ENCODE results near the gene GAB2.
"Not testable (repeated sequence)": the region's sequence is repeated elsewhere in the genome, so short reads cannot be mapped to it uniquely, and the experiment has no call there.

Gene GAB2

DNA sequence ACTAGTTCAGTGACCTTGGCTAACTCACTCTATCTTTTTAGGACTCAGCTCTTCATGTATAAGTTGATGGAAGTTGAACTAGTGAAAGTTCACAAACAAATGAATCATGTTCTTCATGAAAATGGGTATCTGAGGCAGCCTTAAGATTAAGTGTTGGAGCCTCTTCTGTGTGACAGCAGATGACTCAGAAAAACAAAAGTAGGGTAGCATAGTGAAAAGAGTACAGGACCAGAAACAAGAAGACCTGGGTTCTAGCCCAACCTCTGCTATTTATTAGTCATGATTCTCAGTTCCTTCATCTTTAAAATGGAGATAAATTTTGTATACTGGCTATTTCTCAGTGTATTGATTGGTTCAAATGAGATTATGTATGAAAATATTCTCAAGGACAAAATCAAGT lies 168.7 kb downstream of the GAB2 start:
- DNase-seq (ENCODE audit: low read depth): no peak

- no peak for DNase-seq (ENCODE audit: low read depth)
Observed at GRCh38 chr11:78248191-78248590, 169.4 kb downstream of the GAB2 start.

DNA sequence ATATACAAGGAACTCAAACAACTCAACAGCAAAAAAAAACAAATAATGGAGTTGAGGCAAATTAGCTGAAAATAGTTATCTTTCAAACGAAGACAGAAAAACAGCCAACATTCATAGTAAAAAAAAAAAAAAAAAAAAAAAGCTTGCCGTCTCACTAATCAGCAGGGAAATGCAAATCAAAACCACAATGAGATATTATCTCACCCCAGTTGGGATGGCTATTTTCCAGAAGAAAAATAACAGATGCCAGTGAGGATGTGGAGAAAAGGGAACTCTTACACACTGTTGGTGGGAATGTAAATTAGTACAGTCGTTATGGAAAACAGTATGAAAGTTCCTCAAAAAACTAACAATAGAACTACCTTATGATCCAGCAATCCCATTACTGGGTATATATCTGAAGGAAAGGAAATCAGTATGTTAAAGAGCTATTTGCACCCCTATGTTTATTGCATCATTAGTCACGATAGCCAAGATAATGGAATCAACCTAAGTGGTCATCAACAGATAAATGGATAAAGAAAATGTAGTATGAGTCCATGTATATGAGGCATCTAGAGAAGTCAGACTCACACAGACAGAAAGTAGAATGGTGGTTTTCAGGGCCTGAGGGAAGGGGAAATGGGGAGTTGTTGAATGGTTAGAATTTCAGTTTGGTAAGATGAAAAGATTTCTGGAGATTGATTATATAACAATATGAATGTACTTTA lies 172.9 kb downstream of the GAB2 start:
- no peak for DNase-seq (ENCODE audit: low read depth)

DNA sequence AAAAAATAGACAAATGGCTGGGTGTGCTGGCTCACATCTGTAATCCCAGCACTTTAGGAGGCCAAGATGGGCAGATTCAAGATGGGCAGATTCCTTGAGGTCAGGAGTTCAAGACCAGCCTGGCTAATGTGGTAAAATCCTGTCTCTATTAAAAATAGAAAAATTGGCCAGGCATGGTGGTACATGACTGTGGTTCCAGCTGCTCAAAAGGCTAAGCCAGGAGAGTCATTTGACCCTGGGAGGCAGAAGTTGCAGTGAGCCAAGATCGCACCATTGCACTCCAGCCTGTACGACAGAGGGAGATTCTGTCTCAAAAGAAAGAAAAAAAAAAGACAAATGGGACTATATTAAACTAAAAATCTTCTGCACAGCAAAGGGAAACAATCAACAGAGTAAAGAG lies 173.5 kb downstream of the GAB2 start:
- DNase-seq (ENCODE audit: low read depth): no peak

DNA sequence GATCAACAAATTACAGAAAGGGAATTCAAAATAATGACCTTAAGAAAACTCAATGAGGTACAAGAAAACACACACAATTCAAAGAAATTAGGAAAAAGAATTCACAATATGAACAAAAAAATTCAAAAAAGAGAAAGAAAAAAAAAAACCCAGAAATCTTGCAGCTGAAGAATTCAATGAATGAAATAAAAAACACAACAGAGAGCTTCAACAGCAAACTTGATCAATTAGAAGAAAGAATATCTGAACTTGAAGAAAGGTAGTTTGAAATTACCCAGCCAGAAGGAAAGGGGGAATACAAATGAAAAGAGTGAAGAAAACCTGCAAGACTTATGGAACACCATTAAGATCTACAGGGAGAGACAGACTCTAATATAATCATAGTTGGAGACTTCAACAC lies 176.1 kb downstream of the GAB2 start:
- DNase-seq (ENCODE audit: low read depth): no peak

GRCh38 chr11:78239781-78240180 lies 177.8 kb downstream of the GAB2 start:
- DNase-seq (ENCODE audit: low read depth): no peak

DNA sequence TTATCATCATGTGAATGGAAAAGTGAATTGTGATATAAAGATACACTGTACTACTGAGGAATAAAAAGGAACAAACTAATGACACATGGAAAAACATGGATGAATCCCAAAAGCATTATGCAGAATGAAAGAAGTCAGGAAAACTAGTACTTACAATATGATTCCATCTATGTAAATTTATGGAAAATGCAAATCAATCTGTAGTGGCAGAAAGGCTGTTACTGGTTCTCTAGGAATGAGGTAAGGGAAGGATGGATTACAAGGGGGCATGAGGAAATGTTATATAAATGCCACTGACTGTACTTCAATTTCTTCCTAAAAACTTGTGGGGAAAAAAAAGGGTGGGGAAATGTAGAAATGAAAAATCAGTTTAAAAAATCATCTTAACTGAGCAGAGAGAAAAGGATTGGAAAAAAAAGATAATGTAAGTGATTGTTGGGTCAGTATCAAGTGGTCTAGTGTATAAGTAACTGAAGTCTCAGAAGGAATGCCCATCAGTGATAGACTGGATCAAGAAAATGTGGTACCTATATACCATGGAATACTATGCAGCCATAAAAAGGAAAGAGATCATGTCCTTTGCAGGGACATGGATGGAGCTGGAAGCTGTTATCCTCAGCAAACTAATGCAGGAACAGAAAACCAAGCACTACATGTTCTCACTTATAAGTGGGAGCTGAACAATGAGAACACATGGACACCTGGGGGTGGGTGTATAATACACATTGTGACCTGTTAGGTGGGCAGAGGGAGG lies 180.2 kb downstream of the GAB2 start:
- DNase-seq (ENCODE audit: low read depth): no peak

DNA sequence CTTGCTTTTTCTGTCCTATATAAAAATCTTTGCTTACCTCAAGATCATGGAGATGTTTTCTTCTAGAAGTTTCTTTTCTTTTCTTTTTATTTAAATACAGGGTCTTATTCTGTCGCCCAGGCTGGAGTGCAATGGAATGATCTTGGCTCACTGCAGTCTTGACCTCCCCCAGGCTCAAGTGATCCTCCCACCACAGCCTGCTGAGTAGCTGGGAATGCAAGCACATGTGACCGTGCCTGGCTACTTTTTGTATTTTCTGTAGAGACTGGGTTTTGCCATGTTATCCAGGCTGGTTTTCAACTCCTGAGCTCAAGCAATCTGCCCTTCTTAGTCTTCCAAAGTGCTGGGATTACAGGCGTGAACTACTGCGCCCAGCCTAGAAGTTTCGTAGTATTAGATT lies 183.6 kb downstream of the GAB2 start:
- no peak for DNase-seq (ENCODE audit: low read depth)

DNA sequence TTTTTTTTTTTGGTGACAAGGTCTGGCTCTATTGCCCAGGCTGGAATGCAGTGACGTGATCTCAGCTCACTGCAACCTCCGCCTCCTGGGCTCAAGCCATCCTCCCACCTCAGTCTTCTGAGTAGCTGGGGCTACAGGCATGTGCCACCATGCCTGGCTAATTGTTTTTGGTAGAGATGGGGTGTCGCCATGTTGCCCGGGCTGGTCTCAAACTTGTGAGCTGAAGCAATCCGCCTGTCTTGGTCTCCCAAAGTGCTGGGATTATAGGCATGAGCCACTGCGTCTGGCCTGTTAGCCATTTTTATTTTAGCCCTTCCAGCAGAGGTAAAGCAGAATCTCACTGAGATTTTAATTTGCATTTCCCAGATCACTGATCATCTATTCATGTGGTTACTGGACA lies 184.6 kb downstream of the GAB2 start:
- DNase-seq (ENCODE audit: low read depth): not testable (repeated sequence)

DNA sequence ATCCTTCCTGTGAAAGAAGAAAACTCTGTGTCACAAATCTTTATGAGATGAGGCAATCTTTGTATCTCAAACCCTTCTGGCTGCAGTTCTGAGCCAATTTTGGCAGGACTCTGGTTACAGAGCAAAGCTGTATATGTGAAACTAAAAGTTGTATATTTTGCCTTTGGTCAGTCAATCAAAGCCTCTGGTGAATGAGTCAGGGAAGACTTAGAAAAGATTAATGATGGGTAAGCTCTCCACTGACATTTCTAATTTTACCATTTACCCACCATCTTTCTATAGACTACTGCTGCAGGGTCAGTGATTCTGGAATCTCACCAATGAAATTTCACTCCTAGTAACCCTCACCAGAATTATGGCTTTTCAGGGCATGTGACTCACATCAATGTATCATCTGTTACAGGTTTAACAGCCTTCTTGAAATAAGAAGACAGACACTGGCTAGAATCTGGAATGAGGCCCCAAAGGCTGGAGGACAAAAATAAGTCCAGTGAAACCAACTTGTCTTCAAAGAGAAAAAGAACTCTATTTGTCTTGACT lies 185.6 kb downstream of the GAB2 start:
- peak; percentile 40 for DNase-seq (ENCODE audit: low read depth)

- no peak for DNase-seq (ENCODE audit: low read depth)
Observed at GRCh38 chr11:78230161-78230877, 187.3 kb downstream of the GAB2 start.

DNA sequence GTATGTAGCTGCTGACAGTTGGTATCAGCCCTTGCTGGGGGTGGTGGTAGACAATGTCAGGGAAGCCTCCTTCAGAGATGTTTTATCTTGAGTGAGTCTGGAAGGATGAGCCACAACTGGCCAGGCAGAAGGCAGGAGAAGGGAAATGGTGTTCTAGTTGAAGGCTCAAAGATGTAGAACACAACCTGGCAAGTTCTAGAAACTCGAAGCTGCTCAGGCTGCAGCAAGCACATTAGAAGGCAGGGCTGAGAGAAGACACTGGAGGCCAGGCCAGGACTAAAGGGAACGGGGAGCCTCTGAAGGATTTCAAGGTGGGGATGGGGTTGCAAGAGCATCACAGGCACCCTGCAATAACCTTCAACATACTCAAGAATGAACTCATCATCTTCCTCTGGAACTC lies 188.5 kb downstream of the GAB2 start:
- no peak for DNase-seq (ENCODE audit: low read depth)

- no peak for DNase-seq (ENCODE audit: low read depth)
Observed at GRCh38 chr11:78228467-78228866, 189.2 kb downstream of the GAB2 start.

DNA sequence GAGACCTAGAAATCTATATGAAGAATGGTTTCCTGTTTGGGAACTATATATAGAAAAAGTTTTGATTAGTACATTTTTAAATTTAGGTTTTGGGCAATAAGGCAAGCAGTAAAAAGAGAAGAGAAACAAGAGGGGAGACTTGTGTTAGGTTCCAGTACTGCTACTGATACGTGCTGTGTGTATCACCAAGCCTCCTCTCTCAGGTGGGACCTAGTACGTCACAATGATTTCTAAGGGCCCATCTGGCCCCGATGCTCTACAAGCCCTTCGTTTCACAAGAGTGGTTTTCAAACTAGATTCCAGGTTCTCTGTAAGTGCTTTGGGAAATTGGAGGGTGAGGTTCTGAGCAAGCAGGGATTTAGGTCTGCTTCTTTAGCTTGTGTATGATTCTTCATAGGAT lies 189.7 kb downstream of the GAB2 start:
- no peak for DNase-seq (ENCODE audit: low read depth)

- DNase-seq (ENCODE audit: low read depth): no peak
Observed at GRCh38 chr11:78226684-78227680, 190.6 kb downstream of the GAB2 start.

DNA sequence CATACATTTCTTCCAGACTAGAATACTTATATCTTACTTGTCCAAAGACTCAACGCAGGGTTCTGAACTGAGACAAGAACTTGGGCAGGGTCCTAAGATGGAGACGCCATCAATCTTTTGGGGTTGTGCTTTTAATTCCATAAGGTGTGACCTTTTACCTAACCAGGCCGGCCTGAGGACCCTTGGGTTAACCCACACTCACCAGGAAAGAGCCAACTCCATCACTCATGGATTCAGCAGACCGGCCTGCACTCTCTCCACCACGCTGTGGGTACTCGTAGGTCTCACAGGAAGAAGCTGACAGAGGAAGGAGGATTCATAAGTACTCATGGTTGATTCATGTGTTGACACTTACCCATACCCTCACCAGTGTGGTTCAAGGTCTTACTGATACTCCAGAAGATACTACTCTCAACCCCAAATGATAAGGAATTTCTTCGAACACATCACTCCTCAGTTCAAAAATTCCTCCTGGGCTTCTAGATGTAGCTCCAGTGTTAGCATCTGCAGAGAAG lies 192.7 kb downstream of the GAB2 start:
- DNase-seq (ENCODE audit: low read depth): no peak

- no peak for DNase-seq (ENCODE audit: low read depth)
Observed at GRCh38 chr11:78224506-78224905, 193.1 kb downstream of the GAB2 start.

DNA sequence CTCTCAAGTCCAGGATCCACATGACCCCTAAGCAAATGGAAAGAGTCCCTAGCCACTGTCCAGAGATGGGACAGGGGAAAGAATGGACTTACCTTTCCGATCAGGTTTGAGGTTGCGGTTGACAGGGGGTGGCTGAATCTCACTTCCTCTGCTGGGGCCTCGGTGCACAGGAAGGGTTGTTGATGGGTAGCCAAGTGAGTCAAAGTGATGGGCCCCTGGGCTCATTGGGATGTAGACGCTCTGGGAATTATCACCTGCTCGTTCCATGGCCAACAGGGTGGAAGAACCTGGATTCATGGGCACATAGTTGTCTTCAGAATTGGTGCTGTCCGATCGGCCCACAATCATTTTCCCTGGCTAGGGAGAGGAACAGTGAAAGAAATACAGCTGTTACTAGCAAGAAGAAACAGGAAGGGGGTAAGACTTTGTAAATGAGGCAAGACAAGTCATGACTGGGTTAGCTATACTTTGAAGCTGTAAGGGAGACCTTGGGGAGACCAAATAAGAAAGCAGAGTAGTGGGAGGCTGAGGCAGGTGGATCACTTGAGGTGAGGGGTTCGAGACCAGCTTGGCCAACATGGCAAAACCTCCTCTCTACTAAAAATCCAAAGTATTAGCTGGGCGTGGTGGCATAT lies 194.2 kb downstream of the GAB2 start:
- no peak for DNase-seq (ENCODE audit: low read depth)

- DNase-seq (ENCODE audit: low read depth): not testable (repeated sequence)
Observed at GRCh38 chr11:78222726-78223125, 194.9 kb downstream of the GAB2 start.

- no peak for DNase-seq (ENCODE audit: low read depth)
Observed at GRCh38 chr11:78221396-78222315, 196.0 kb downstream of the GAB2 start.

Measured in GM04503 (cell line).